Glomerular visceral epithelial cell (primary cell): ENCODE results near the gene EP400.

Experiments
- DNase-seq: peaks from one replicate; pipeline ENCODE4 v3.0.0-alpha.2; 2016; ENCODE audit errors: extremely low spot score

Gene EP400

GRCh38 chr12:131986910-131987309, 37.2 kb downstream of the EP400 start:
- DNase-seq, result no peak

GRCh38 chr12:131987552-131987951, 37.8 kb downstream of the EP400 start:
- no peak for DNase-seq

GRCh38 chr12:131988054-131988796, 38.5 kb downstream of the EP400 start:
- DNase-seq, result no peak

- DNase-seq, result no peak
Measured at GRCh38 chr12:131989021-131989420, 39.3 kb downstream of the EP400 start.

- peak; percentile 84 for DNase-seq
Measured at GRCh38 chr12:131990066-131990979, 40.6 kb downstream of the EP400 start.

- DNase-seq, result no peak
Measured at GRCh38 chr12:131990980-131991305, 41.2 kb downstream of the EP400 start.

- DNase-seq, result no peak
Measured at GRCh38 chr12:131991816-131992430, 42.2 kb downstream of the EP400 start.

GRCh38 chr12:131994589-131994988, 44.8 kb downstream of the EP400 start:
- no peak for DNase-seq

GRCh38 chr12:132000286-132000872, 50.6 kb downstream of the EP400 start:
- DNase-seq, result no peak

- peak; percentile 36 for DNase-seq
Measured at GRCh38 chr12:132003846-132004245, 54.1 kb downstream of the EP400 start.

GRCh38 chr12:132004946-132005345, 55.2 kb downstream of the EP400 start:
- no peak for DNase-seq

- DNase-seq, result no peak
Measured at GRCh38 chr12:132006056-132006680, 56.4 kb downstream of the EP400 start.

GRCh38 chr12:132007041-132007440, 57.3 kb downstream of the EP400 start:
- no peak for DNase-seq

GRCh38 chr12:132009336-132009859, 59.7 kb downstream of the EP400 start:
- DNase-seq, result no peak

GRCh38 chr12:132012919-132013568, 63.3 kb downstream of the EP400 start:
- DNase-seq, result no peak

GRCh38 chr12:132014092-132014914, 64.6 kb downstream of the EP400 start:
- peak; percentile 12 for DNase-seq

GRCh38 chr12:132014915-132015280, 65.2 kb downstream of the EP400 start:
- DNase-seq, result no peak

GRCh38 chr12:132015686-132016430, 66.1 kb downstream of the EP400 start:
- DNase-seq, result no peak

GRCh38 chr12:132018193-132018916, 68.6 kb downstream of the EP400 start:
- no peak for DNase-seq
